ENCODE data around the gene METTL15.
"Not testable (repeated sequence)": the region's sequence is repeated elsewhere in the genome, so short reads cannot be mapped to it uniquely, and the experiment has no call there.

The METTL15 gene

GRCh38 chr11:28110821-28111200 lies 2.6 kb downstream of the METTL15 start:
- no peak for DNase-seq

GRCh38 chr11:28114116-28114515 lies 5.9 kb downstream of the METTL15 start:
- DNase-seq: no peak

- no peak for DNase-seq
These were observed 6.5 kb downstream of the METTL15 start for GRCh38 chr11:28114731-28115130.

GRCh38 chr11:28117712-28118111 lies 9.5 kb downstream of the METTL15 start:
- DNase-seq: no peak

- DNase-seq: no peak
These were observed 15.0 kb downstream of the METTL15 start for GRCh38 chr11:28123151-28123581.

GRCh38 chr11:28132548-28132947 lies 24.4 kb downstream of the METTL15 start:
- no peak for DNase-seq

- DNase-seq: no peak
These were observed 25.0 kb downstream of the METTL15 start for GRCh38 chr11:28133146-28133545.

- DNase-seq: not testable (repeated sequence)
These were observed 28.0 kb downstream of the METTL15 start for GRCh38 chr11:28136157-28136556.

GRCh38 chr11:28137366-28137765 lies 29.2 kb downstream of the METTL15 start:
- no peak for DNase-seq

GRCh38 chr11:28137832-28138231 lies 29.6 kb downstream of the METTL15 start:
- DNase-seq: no peak

- DNase-seq: no peak
These were observed 31.7 kb downstream of the METTL15 start for GRCh38 chr11:28139841-28140415.

- DNase-seq: no peak
These were observed 32.7 kb downstream of the METTL15 start for GRCh38 chr11:28140689-28141455.

- DNase-seq: no peak
These were observed 34.5 kb downstream of the METTL15 start for GRCh38 chr11:28142724-28143123.

- no peak for DNase-seq
These were observed 36.6 kb downstream of the METTL15 start for GRCh38 chr11:28144808-28145207.

GRCh38 chr11:28146123-28146751 lies 38.0 kb downstream of the METTL15 start:
- DNase-seq: no peak

GRCh38 chr11:28152743-28153142 lies 44.6 kb downstream of the METTL15 start:
- DNase-seq: no peak

GRCh38 chr11:28153586-28153985 lies 45.4 kb downstream of the METTL15 start:
- no peak for DNase-seq

GRCh38 chr11:28168718-28169117 lies 60.5 kb downstream of the METTL15 start:
- no peak for DNase-seq

- no peak for DNase-seq
These were observed 61.6 kb downstream of the METTL15 start for GRCh38 chr11:28169816-28170215.

- no peak for DNase-seq
These were observed 62.6 kb downstream of the METTL15 start for GRCh38 chr11:28170759-28171158.

GRCh38 chr11:28176351-28176750 lies 68.2 kb downstream of the METTL15 start:
- DNase-seq: no peak

- no peak for DNase-seq
These were observed 87.3 kb downstream of the METTL15 start for GRCh38 chr11:28195449-28195848.

- DNase-seq: no peak
These were observed 101.7 kb downstream of the METTL15 start for GRCh38 chr11:28209906-28210305.

- DNase-seq: not testable (repeated sequence)
These were observed 113.9 kb downstream of the METTL15 start for GRCh38 chr11:28222063-28222462.

Measured in activated CD4-positive, alpha-beta T cell treated with anti-CD3 and anti-CD28 coated beads, Interleukin-2, amount 50 U/mL, for 48 hours (primary cell).